K562 (cell line): Measurements from ENCODE around the gene GMDS. TPM values are rescaled to one million over a fixed set of nuclear protein-coding genes. Genes with fewer than 3 reads are reported as not detected.

ENCODE experiments used
- ATAC-seq: fragments of 200-7000 bp; cut with Tn5 transposase; 3 replicates; pipeline ENCODE4 v1.9.1; 2020; ENCODE audit warnings: moderate library complexity
- BruUV-seq: library from RNA; stranded (reverse); fragments of 400-500 nt; replicated peaks from 2 replicates; lab custom pipeline; 2021; lab: Mats Ljungman, UMichigan
- CTCF ChIA-PET: fragments of 300-600 bp; formaldehyde crosslinking; extraction: SDS; loops from one replicate; lab custom pipeline; 2021; ENCODE audit warnings: low intra/inter-chr PET ratio; lab: Yijun Ruan, JAX
- POLR2A ChIA-PET: fragments of 300-600, 350-650 bp; sonication (Branson Sonifier 250); formaldehyde crosslinking; extraction: SDS; loops from one replicate; lab custom pipeline; 2021; ENCODE audit warnings: antibody characterized with exemption, inconsistent platforms; lab: Yijun Ruan, JAX
- DNase-seq, 4 experiments: peaks; one replicate each; pipeline versions ENCODE4 v3.0.0 to v3.0.0-alpha.2; 2011 to 2018; ENCODE audit warnings: low spot score in 3 of 4, mixed read lengths in 3 of 4; ENCODE audit errors: extremely low read depth in 1 of 4
- FAIRE-seq: peaks from 2 replicates; lab custom pipeline; 2011; peaks lifted over from hg19 to GRCh38; lab: Jason Lieb, UNC
- H2AFZ ChIP-seq: 2 replicates; pipeline ENCODE4 v1.6.0; 2011; ENCODE audit warnings: low read depth, low read length, control low read depth, inconsistent platforms
- H3K27ac ChIP-seq: fragments of 200-600 bp; 3 replicates; pipeline ENCODE4 v1.8.0; 2011; ENCODE audit warnings: low read depth, mild to moderate bottlenecking, control low read depth, inconsistent platforms, low read length, moderate library complexity, mixed read lengths; ENCODE audit errors: extremely low read depth
- H3K27me3 ChIP-seq, 2 experiments: fragments of 300-600 bp in 1 of 2; 2 replicates in 1 of 2; 3 replicates in 1 of 2; pipeline versions ENCODE4 v1.6.0 to v1.8.0; 2011; ENCODE audit warnings: inconsistent platforms in 2 of 2, low read length in 2 of 2, mild to moderate bottlenecking in 1 of 2, mixed read lengths in 1 of 2, moderate library complexity in 1 of 2; ENCODE audit not compliant: control insufficient read depth in 2 of 2, insufficient read depth in 2 of 2
- H3K36me3 ChIP-seq: fragments of 300-600 bp; 3 replicates; pipeline ENCODE4 v1.8.0; 2011; ENCODE audit warnings: mild to moderate bottlenecking, low read length, inconsistent platforms; ENCODE audit not compliant: control insufficient read depth, insufficient read depth
- H3K4me1 ChIP-seq, 2 experiments: fragments of 200-600 bp in 1 of 2; replicated peaks in 1 of 2; 2 replicates in 1 of 2; 3 replicates in 1 of 2; pipeline versions ENCODE4 v1.5.1 to v1.8.0; 2011; ENCODE audit warnings: inconsistent platforms in 2 of 2, low read length in 2 of 2, mild to moderate bottlenecking in 1 of 2, mixed read lengths in 1 of 2, moderate library complexity in 1 of 2; ENCODE audit not compliant: control insufficient read depth in 2 of 2, insufficient read depth in 2 of 2
- H3K4me2 ChIP-seq: 2 replicates; pipeline ENCODE4 v1.6.1; 2011; ENCODE audit warnings: low read length, control low read depth, inconsistent platforms, mixed read lengths; ENCODE audit not compliant: insufficient read depth
- H3K4me3 ChIP-seq: fragments of 200-600 bp; sonication (generic), shearing (Covaris generic); 2 replicates; pipeline ENCODE4 v1.5.1; 2016; ENCODE audit warnings: control low read depth, inconsistent platforms
- H3K79me2 ChIP-seq: fragments of 200-600 bp; 3 replicates; pipeline ENCODE4 v1.8.0; 2011; ENCODE audit warnings: low read length, inconsistent platforms; ENCODE audit not compliant: control insufficient read depth, insufficient read depth
- H3K9ac ChIP-seq, 2 experiments: 2 replicates each; pipeline versions ENCODE4 v1.6.0 to v1.6.1; 2011; ENCODE audit warnings: low read depth in 2 of 2, low read length in 2 of 2, control low read depth in 1 of 2, inconsistent platforms in 1 of 2, mild to moderate bottlenecking in 1 of 2, mixed read lengths in 1 of 2; ENCODE audit not compliant: insufficient read depth in 1 of 2
- H3K9me1 ChIP-seq: one replicate; pipeline ENCODE4 v1.6.0; 2011; ENCODE audit warnings: inconsistent platforms, mild to moderate bottlenecking, low read length, moderate library complexity; ENCODE audit not compliant: control insufficient read depth, insufficient read depth
- H3K9me3 ChIP-seq: replicated peaks from 2 replicates; pipeline ENCODE4 v1.5.1; 2011; ENCODE audit warnings: low read depth, low read length, inconsistent platforms; ENCODE audit not compliant: control insufficient read depth, insufficient read depth
- H4K20me1 ChIP-seq: replicated peaks from 2 replicates; pipeline ENCODE4 v1.6.1; 2011; ENCODE audit warnings: low read length, inconsistent platforms, mixed read lengths; ENCODE audit not compliant: control insufficient read depth, insufficient read depth
- ESRRA ChIP-seq: fragments of 450-650 bp; IDR thresholded peaks from 2 replicates; pipeline ENCODE4 v1.6.1; 2014; ENCODE audit warnings: low read depth, mild to moderate bottlenecking, moderate library complexity, borderline replicate concordance
- GATAD2A ChIP-seq: fragments of 450-650 bp; IDR thresholded peaks from 2 replicates; pipeline ENCODE4 v1.6.1; 2017
- GATAD2B ChIP-seq: fragments of 450-650 bp; IDR thresholded peaks from 2 replicates; pipeline ENCODE4 v1.6.1; 2017; ENCODE audit warnings: mild to moderate bottlenecking, borderline replicate concordance
- LCOR ChIP-seq: sonication (generic); formaldehyde crosslinking; IDR thresholded peaks from 2 replicates; pipeline ENCODE4 v1.8.0; 2022; ENCODE audit warnings: mild to moderate bottlenecking, missing genetic modification reagents
- NFE2 ChIP-seq: IDR thresholded peaks from 2 replicates; pipeline ENCODE4 v1.6.1; 2014; ENCODE audit warnings: antibody characterized with exemption, low read depth
- NFIX ChIP-seq: fragments of 250-450 bp; sonication (Bioruptor Pico); IDR thresholded peaks from 2 replicates; pipeline ENCODE4 v1.4.0; 2020; ENCODE audit warnings: low read depth, mild to moderate bottlenecking, moderate library complexity
- NONO ChIP-seq, 2 experiments: fragments of 200-400 bp in 1 of 2; fragments of 450-650 bp in 1 of 2; formaldehyde crosslinking in 1 of 2; IDR thresholded peaks; 2 replicates each; pipeline ENCODE4 v1.6.1; 2017; ENCODE audit warnings: low read depth in 2 of 2, mild to moderate bottlenecking in 2 of 2, moderate library complexity in 2 of 2, low read length in 1 of 2
- RBM39 ChIP-seq: fragments of 200-400 bp; formaldehyde crosslinking; optimal IDR thresholded peaks from 2 replicates; pipeline ENCODE3; 2018; ENCODE audit warnings: low read depth, low read length
- RERE ChIP-seq: sonication (generic); formaldehyde crosslinking; IDR thresholded peaks from 2 replicates; pipeline ENCODE4 v1.8.0; 2023; ENCODE audit warnings: missing genetic modification reagents, mild to moderate bottlenecking, borderline replicate concordance
- RNF2 ChIP-seq: sonication (generic); IDR thresholded peaks from 2 replicates; pipeline ENCODE4 v1.6.1; 2016
- THRA ChIP-seq: fragments of 450-650 bp; IDR thresholded peaks from 2 replicates; pipeline ENCODE4 v1.6.1; 2017; ENCODE audit warnings: mild to moderate bottlenecking, moderate library complexity
- ZNF395 ChIP-seq: fragments of 200-800 bp; sonication (Bioruptor generic); IDR thresholded peaks from 2 replicates; pipeline ENCODE4 v1.6.1; 2017; ENCODE audit warnings: missing genetic modification characterization, missing compliant biosample characterization
- ZNF431 ChIP-seq: sonication (generic); formaldehyde crosslinking; IDR thresholded peaks from 2 replicates; pipeline ENCODE4 v1.8.0; 2022; ENCODE audit warnings: mild to moderate bottlenecking, missing genetic modification reagents
- WGBS: fragments of 100-300 bp; shearing (Covaris generic); methylation state at CpG from one replicate; pipeline ENCODE4 v1.1.6; 2016; ENCODE audit warnings: low coverage, mixed read lengths; ENCODE audit not compliant: insufficient coverage; ENCODE audit errors: missing lambda C conversion rate; 5-methylcytosine and 5-hydroxymethylcytosine counted together
- in situ Hi-C: fragments of 300-500 bp; cut with MboI; formaldehyde crosslinking; loops from 4 replicates; pipeline ENCODE4 v1.15.0; 2018; ENCODE audit warnings: inconsistent platforms, mixed read lengths
- intact Hi-C: fragments of 100-400 bp; cut with micrococcal nuclease; formaldehyde crosslinking; loops from 2 replicates; pipeline ENCODE4 v1.14.2; 2022
- polyA plus RNA-seq, 8 experiments: library from polyadenylated mRNA; depleted of rRNA in 4 of 8; stranded (reverse) in 5 of 8; unstranded in 3 of 8; fragments of >200 nt; fragmentation: Nextera tagmentation in 2 of 8; fragmentation: Illumina TruSeq in 1 of 8; extraction: Ambion mirVana in 2 of 8; extraction: Trizol in 1 of 8; gene quantifications; 2 replicates each; pipeline versions ENCODE4 v1.2.1 to v1.2.3, GENCODE V29; 2011 to 2014; ENCODE audit warnings: inconsistent platforms in 1 of 8, missing spikeins in 1 of 8
- total RNA-seq, 7 experiments: library from RNA; depleted of rRNA in 6 of 7; stranded (reverse); fragments of >200 nt in 6 of 7; fragmentation: Illumina TruSeq in 2 of 7; extraction: Trizol in 2 of 7; gene quantifications; 2 replicates each; pipeline versions ENCODE4 v1.2.1 to v1.2.3, GENCODE V29; 2011 to 2021; ENCODE audit warnings: low replicate concordance in 1 of 7

Gene GMDS
- total and polyA plus RNA-seq, 9 of the 15 experiments (the other 6 are each of a cell fraction or from before 2014, with no cell fraction given): 0.48 to 31.8 (median 13.4) TPM

GRCh38 chr6:1594445-1595200 is 650.8 kb downstream of the GMDS start:
- H2AFZ ChIP-seq: no peak overlapping the region
- BruUV-seq: no TSS peak
- no peak for DNase-seq
- 8% methylated on average over 30 of the region's 33 CpGs for WGBS
- intact Hi-C loops: loop anchor here (5.0 kb wide), 2 partner anchors 448 to 1148 kb away; no protein-coding TSS in a partner anchor
- peaks cover 0 to 11% of the 10 kb centered on the region in 2 experiments; a peak in 1 of 5 replicates for H3K4me1 ChIP-seq
- H3K79me2 ChIP-seq: no peaks in the 10 kb centered on the region
- H3K4me2 ChIP-seq: no peak overlapping the region
- no peaks in the 10 kb centered on the region for H3K9me3 ChIP-seq
- CTCF ChIA-PET: no interaction called here
- no peak for FAIRE-seq
- H3K4me3 ChIP-seq: no peak overlapping the region
- no peak overlapping the region for H3K9ac ChIP-seq
- POLR2A ChIA-PET: interaction anchor here (0.8 kb wide), 1 partner anchor 16 kb away, joined by 6 read pairs; no protein-coding TSS in a partner anchor
- peaks cover 3% of the 10 kb centered on the region; the same call in 1 of the 2 replicates for H4K20me1 ChIP-seq
- in situ Hi-C loops: loop anchor here (5.0 to 10.0 kb wide), 2 partner anchors 760 to 1028 kb away; no protein-coding TSS in a partner anchor
- no peaks in the 10 kb centered on the region for H3K36me3 ChIP-seq
- no peaks in the 10 kb centered on the region for H3K9me1 ChIP-seq
- ATAC-seq: no peak
- peaks cover 34 to 72% of the 10 kb centered on the region in 2 experiments for H3K27me3 ChIP-seq
- no peak overlapping the region for H3K27ac ChIP-seq
- no peak for TF ChIP-seq ESRRA
- no peak for TF ChIP-seq NONO (IDR thresholded peaks at IDR 0.05; ENCODE audit: low read depth in 2 of 2, low read length in 1 of 2)
- no peak for TF ChIP-seq NFIX (CRISPR knock-in tag)
- TF ChIP-seq ZNF395 (CRISPR knock-in tag): no peak
- no peak for TF ChIP-seq THRA
- TF ChIP-seq RBM39: no peak
- TF ChIP-seq RERE: no peak
- TF ChIP-seq GATAD2A: no peak
- no peak for TF ChIP-seq RNF2
- TF ChIP-seq ZNF431 (CRISPR knock-in tag): no peak
- TF ChIP-seq NFE2: no peak
- no peak for TF ChIP-seq GATAD2B
- TF ChIP-seq LCOR (CRISPR knock-in tag): no peak
